Measurements from ENCODE around the gene PRAME.

DNA sequence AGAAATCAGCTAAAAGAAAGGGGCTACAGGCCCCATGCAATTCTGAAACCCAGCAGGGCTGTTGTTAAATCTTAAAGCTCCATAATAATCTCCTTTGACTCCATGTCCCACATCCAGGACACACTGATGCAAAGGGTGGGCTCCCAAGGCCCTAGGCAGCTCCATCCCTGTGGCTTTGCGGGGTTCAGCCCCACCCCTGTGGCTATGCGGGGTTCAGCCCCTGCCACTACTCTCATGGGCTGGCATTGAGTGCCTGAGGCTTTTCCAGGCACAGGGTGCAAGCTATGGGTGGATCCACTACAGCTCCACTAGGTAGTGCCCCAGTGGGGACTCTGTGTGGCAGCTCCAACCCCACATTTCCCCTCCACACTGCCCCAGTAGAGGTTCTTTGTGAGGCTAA is 30.3 kb downstream of the PRAME start:
- TF ChIP-seq, protein P1, sequence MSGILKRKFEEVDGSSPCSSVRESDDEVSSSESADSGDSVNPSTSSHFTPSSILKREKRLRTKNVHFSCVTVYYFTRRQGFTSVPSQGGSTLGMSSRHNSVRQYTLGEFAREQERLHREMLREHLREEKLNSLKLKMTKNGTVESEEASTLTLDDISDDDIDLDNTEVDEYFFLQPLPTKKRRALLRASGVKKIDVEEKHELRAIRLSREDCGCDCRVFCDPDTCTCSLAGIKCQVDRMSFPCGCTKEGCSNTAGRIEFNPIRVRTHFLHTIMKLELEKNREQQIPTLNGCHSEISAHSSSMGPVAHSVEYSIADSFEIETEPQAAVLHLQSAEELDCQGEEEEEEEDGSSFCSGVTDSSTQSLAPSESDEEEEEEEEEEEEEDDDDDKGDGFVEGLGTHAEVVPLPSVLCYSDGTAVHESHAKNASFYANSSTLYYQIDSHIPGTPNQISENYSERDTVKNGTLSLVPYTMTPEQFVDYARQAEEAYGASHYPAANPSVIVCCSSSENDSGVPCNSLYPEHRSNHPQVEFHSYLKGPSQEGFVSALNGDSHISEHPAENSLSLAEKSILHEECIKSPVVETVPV (CRISPR knock-in tag; IDR thresholded peaks at IDR 0.05): no peak
- TF ChIP-seq, protein P2, sequence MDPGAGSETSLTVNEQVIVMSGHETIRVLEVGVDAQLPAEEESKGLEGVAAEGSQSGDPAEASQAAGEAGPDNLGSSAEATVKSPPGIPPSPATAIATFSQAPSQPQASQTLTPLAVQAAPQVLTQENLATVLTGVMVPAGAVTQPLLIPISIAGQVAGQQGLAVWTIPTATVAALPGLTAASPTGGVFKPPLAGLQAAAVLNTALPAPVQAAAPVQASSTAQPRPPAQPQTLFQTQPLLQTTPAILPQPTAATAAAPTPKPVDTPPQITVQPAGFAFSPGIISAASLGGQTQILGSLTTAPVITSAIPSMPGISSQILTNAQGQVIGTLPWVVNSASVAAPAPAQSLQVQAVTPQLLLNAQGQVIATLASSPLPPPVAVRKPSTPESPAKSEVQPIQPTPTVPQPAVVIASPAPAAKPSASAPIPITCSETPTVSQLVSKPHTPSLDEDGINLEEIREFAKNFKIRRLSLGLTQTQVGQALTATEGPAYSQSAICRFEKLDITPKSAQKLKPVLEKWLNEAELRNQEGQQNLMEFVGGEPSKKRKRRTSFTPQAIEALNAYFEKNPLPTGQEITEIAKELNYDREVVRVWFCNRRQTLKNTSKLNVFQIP (CRISPR knock-in tag; IDR thresholded peaks at IDR 0.05; ENCODE audit: borderline replicate concordance, low read depth): no peak
- TF ChIP-seq PPARA (CRISPR knock-in tag; IDR thresholded peaks at IDR 0.05; ENCODE audit: borderline replicate concordance) (no peak), GLIS3 (CRISPR knock-in tag; IDR thresholded peaks at IDR 0.05) (no peak), ZFP30 (CRISPR knock-in tag; IDR thresholded peaks at IDR 0.05) (no peak), ESRRG (CRISPR knock-in tag; IDR thresholded peaks at IDR 0.05) (no peak), ARNTL (CRISPR knock-in tag; IDR thresholded peaks at IDR 0.05; ENCODE audit: borderline replicate concordance, low read depth) (no peak), OSR1 (CRISPR knock-in tag; IDR thresholded peaks at IDR 0.05) (no peak)
- TF ChIP-seq, protein P3, sequence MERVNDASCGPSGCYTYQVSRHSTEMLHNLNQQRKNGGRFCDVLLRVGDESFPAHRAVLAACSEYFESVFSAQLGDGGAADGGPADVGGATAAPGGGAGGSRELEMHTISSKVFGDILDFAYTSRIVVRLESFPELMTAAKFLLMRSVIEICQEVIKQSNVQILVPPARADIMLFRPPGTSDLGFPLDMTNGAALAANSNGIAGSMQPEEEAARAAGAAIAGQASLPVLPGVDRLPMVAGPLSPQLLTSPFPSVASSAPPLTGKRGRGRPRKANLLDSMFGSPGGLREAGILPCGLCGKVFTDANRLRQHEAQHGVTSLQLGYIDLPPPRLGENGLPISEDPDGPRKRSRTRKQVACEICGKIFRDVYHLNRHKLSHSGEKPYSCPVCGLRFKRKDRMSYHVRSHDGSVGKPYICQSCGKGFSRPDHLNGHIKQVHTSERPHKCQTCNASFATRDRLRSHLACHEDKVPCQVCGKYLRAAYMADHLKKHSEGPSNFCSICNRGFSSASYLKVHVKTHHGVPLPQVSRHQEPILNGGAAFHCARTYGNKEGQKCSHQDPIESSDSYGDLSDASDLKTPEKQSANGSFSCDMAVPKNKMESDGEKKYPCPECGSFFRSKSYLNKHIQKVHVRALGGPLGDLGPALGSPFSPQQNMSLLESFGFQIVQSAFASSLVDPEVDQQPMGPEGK (CRISPR knock-in tag; IDR thresholded peaks at IDR 0.05; ENCODE audit: borderline replicate concordance): no peak
